ENCODE measurements around the gene SPOCK3. TPM values are rescaled to one million over a fixed set of nuclear protein-coding genes. Genes with fewer than 3 reads are reported as not detected.

The SPOCK3 gene
- total and polyA plus RNA-seq, 2 experiments from 2014 or later = 1.6 to 4.1 TPM

- H4K20me1 ChIP-seq (replicated peaks; ENCODE audit: insufficient read depth) = no peaks in the 10 kb centered on the region
- H3K4me3 ChIP-seq = no peak overlapping the region
- Mint-ChIP-seq H3K9me3 (no peaks in the 10 kb centered on the region), H3K4me1 (peaks cover 3% of the 10 kb centered on the region; the same call in 2 of the 3 replicates), H3K4me3 (no peak overlapping the region), H3K36me3 (ENCODE audit: low read depth) (no peaks in the 10 kb centered on the region), H3K27me3 (ENCODE audit: insufficient read depth, low read depth, poor library complexity) (peaks cover 2% of the 10 kb centered on the region), H3K27ac (no peak overlapping the region)
- no peaks in the 10 kb centered on the region for H3K4me1 ChIP-seq (ENCODE audit: insufficient read depth)
- no peak overlapping the region for H3K27ac ChIP-seq (ENCODE audit: low read depth)
- TF ChIP-seq JUNB (IDR thresholded peaks at IDR 0.05; ENCODE audit: unreplicated experiment) = no peak
- no peak for TF ChIP-seq ZNF114 (CRISPR knock-in tag; IDR thresholded peaks at IDR 0.05)
- no peak for TF ChIP-seq ETS1 (IDR thresholded peaks at IDR 0.05)
- no peak for TF ChIP-seq NANOG (IDR thresholded peaks at IDR 0.05; ENCODE audit: borderline replicate concordance)
- no peak for TF ChIP-seq REST (IDR thresholded peaks at IDR 0.05; ENCODE audit: unreplicated experiment)
- no peak for TF ChIP-seq ZNF462 (CRISPR knock-in tag; IDR thresholded peaks at IDR 0.05)
- TF ChIP-seq EZH2 (IDR thresholded peaks at IDR 0.05; ENCODE audit: low read depth, unreplicated experiment) = no peak
- no peak for TF ChIP-seq CREB1 (CRISPR knock-in tag; IDR thresholded peaks at IDR 0.05; ENCODE audit: low read depth)
- no peak for TF ChIP-seq CTCF (conservative IDR thresholded peaks at IDR 0.05; ENCODE audit: low read depth in 2 of 2)
- TF ChIP-seq STAT1 (IDR thresholded peaks at IDR 0.05; ENCODE audit: unreplicated experiment) = no peak
- no peak for TF ChIP-seq EZH2phosphoT487 (IDR thresholded peaks at IDR 0.05; ENCODE audit: unreplicated experiment)
- no peak for TF ChIP-seq POLR2AphosphoS5 (IDR thresholded peaks at IDR 0.05; ENCODE audit: low read depth)
- TF ChIP-seq ZNF331 (CRISPR knock-in tag; IDR thresholded peaks at IDR 0.05; ENCODE audit: low read depth) = no peak
- H2AFZ ChIP-seq = no peak overlapping the region
- no peaks in the 10 kb centered on the region for H3K79me2 ChIP-seq (replicated peaks; ENCODE audit: insufficient read depth)
- H3F3A ChIP-seq (replicated peaks; ENCODE audit: low read depth) = no peaks in the 10 kb centered on the region
- no peak overlapping the region for H3K4me2 ChIP-seq
- DNase-seq (ENCODE audit: low spot score) = no peak
- H3K36me3 ChIP-seq (ENCODE audit: insufficient read depth) = no peaks in the 10 kb centered on the region
- H3K27me3 ChIP-seq (ENCODE audit: insufficient read depth) = no peaks in the 10 kb centered on the region
- H3K9me2 ChIP-seq (ENCODE audit: insufficient read depth) = no peaks in the 10 kb centered on the region
- ATAC-seq = no peak
Observed at GRCh38 chr4:167119392-167119791, 114.9 kb downstream of the SPOCK3 start.

Measured in GM23338 (cell line).